BLaER1 (cell line): ENCODE data around the gene PRSS50.

Source experiments
- H3K27ac ChIP-seq: shearing (Covaris generic); formaldehyde crosslinking; 2 replicates; pipeline ENCODE4 v1.8.1; 2022
- H3K27me3 ChIP-seq: shearing (Covaris generic); formaldehyde crosslinking; 2 replicates; pipeline ENCODE4 v1.8.1; 2022
- H3K36me3 ChIP-seq: shearing (Covaris generic); formaldehyde crosslinking; 2 replicates; pipeline ENCODE4 v1.8.1; 2022
- H3K4me1 ChIP-seq: shearing (Covaris generic); formaldehyde crosslinking; 2 replicates; pipeline ENCODE4 v1.8.1; 2022
- H3K4me2 ChIP-seq: shearing (Covaris generic); formaldehyde crosslinking; 2 replicates; pipeline ENCODE4 v1.8.1; 2022
- H3K4me3 ChIP-seq: shearing (Covaris generic); formaldehyde crosslinking; 2 replicates; pipeline ENCODE4 v1.8.1; 2022
- H3K9ac ChIP-seq: shearing (Covaris generic); formaldehyde crosslinking; 2 replicates; pipeline ENCODE4 v1.8.1; 2022
- H3K9me3 ChIP-seq: shearing (Covaris generic); formaldehyde crosslinking; 2 replicates; pipeline ENCODE4 v1.8.1; 2022
- H4K20me1 ChIP-seq: shearing (Covaris generic); formaldehyde crosslinking; 2 replicates; pipeline ENCODE4 v1.8.1; 2022
- Cebpa-rat ChIP-seq: shearing (Covaris generic); IDR thresholded peaks from 2 replicates; pipeline ENCODE4 v1.8.1; 2022

The PRSS50 gene

DNA sequence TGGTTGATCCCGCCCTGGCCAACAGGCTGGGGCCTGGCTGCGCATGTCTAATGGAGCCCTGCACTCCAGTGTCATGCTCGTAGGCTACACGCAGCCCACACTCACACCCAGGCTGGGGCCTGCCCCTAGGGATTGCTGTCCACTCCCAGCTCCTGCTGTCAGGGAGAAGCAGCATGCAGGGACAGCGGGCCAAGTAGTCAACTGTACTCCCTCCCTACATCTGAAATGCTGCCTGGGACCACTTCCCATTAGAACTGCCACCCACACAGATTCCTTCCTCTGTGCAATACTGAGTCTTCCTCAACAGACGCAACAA, 40.3 kb downstream of the PRSS50 start:
- Histone ChIP-seq H3K27ac (no peak overlapping the region), H3K4me3 (no peak overlapping the region), H3K9ac (no peak overlapping the region), H3K27me3 (no peaks in the 10 kb centered on the region), H3K4me2 (no peak overlapping the region), H4K20me1 (no peaks in the 10 kb centered on the region), H3K9me3 (no peaks in the 10 kb centered on the region), H3K4me1 (peaks cover 19% of the 10 kb centered on the region), H3K36me3 (no peaks in the 10 kb centered on the region)
- TF ChIP-seq Cebpa-rat: no peak

DNA sequence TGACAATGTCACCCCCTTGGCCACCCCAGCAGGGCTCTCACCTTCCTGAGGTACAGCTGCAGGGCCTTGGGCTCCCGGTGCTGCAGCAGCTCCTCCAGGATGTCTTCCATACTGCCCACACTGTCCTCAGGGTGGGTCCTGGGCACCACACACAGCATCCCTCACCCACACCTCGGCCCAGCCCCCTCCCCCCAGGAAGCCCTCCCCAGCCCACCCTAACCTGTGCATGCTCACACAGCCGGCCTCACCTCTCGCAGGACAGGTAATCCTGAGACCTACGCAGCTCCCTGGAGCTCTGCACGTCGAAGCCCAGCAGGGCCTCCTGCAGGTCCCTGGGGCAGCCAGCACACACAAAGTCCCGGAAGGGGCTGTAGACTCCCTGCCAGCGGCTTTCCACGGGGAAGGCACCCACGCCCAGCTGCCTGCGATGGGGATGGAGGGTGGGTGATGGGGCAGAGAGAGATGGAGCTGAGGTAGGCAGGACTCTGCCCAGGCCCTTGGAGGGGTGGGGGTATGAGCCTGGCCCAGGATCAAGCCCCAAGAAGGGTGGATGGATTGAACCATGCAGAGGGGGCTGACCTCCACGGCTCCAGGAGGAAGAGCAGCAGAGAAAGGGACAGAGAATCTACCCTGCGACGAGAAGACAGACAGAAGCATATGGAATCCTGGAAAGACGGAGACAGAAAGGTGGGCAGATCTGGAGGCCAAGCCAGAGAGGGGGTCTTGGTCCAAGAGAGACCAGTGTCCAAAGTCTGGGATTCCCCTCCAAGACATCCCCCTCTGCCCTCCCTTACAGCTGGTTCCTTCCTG, 40.9 kb downstream of the PRSS50 start:
- no peak for TF ChIP-seq Cebpa-rat
- no peak overlapping the region for H3K27ac ChIP-seq
- H3K9ac ChIP-seq: no peak overlapping the region
- H3K4me3 ChIP-seq: no peak overlapping the region
- H4K20me1 ChIP-seq: no peaks in the 10 kb centered on the region
- no peaks in the 10 kb centered on the region for H3K9me3 ChIP-seq
- no peak overlapping the region for H3K4me2 ChIP-seq
- H3K4me1 ChIP-seq: peaks cover 14% of the 10 kb centered on the region
- H3K27me3 ChIP-seq: no peaks in the 10 kb centered on the region
- H3K36me3 ChIP-seq: no peaks in the 10 kb centered on the region

DNA sequence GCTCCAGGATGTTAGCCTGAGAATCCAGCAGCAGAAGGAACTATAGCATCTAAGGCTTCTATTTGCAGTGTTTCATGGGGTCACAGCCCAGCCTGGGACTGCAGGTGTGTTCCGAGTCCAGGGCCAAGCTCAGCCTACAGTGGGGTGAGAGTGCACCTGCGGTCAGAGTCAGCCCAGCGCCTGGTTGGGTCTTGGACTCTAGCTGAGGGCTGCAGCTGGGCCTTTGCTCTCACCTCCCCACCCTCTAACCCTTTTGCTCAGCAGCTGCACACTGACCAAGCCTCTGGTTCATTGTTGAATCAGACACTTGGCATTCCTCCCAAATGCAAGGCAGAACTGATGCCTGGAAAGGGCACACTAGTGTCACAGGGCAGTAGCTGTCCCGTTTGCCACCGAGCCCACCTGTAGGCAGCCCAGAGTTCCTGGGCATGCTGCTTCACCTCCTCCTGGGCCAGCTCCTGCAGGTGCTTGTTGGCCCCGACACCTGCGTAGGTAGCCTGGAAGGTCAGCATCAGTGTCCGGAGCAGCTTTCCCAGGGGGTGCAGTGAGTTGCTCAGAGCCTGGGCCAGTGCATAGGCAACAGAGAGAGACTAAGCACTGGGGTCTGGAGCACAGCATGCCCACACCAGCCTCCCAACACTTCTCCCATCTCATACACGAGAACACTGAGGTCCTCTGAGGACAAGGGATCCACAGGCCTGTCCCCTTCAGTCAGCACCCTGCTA, 41.7 kb downstream of the PRSS50 start:
- H3K4me2 ChIP-seq: no peak overlapping the region
- H3K27ac ChIP-seq: no peak overlapping the region
- no peaks in the 10 kb centered on the region for H3K36me3 ChIP-seq
- peaks cover 13% of the 10 kb centered on the region for H3K4me1 ChIP-seq
- no peaks in the 10 kb centered on the region for H3K9me3 ChIP-seq
- no peaks in the 10 kb centered on the region for H3K27me3 ChIP-seq
- H4K20me1 ChIP-seq: no peaks in the 10 kb centered on the region
- H3K4me3 ChIP-seq: no peak overlapping the region
- no peak overlapping the region for H3K9ac ChIP-seq
- no peak for TF ChIP-seq Cebpa-rat

DNA sequence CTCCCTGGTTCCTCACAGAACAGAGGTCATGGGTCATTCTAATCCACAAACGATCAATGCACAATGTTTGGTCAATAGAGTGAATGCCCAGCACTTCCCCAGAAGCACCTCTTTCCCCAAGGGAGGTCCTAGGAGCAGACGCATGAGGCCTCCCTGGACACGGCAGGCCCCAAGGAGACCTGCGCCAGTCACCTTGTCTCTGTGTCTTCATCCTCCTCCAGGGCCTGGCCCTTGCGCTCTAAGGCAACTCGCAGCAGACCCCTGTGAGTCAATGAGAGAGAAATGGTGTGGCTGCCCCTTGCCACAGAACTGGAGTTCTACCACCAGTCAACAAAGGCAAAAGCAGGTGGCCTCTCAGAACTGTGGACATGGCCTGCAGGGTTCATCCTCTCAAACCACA, 42.2 kb downstream of the PRSS50 start:
- Histone ChIP-seq H3K9ac (no peak overlapping the region), H3K36me3 (no peaks in the 10 kb centered on the region), H3K27ac (no peak overlapping the region), H4K20me1 (no peaks in the 10 kb centered on the region), H3K4me1 (peaks cover 19% of the 10 kb centered on the region), H3K27me3 (no peaks in the 10 kb centered on the region), H3K4me2 (no peak overlapping the region), H3K4me3 (no peak overlapping the region), H3K9me3 (no peaks in the 10 kb centered on the region)
- no peak for TF ChIP-seq Cebpa-rat

DNA sequence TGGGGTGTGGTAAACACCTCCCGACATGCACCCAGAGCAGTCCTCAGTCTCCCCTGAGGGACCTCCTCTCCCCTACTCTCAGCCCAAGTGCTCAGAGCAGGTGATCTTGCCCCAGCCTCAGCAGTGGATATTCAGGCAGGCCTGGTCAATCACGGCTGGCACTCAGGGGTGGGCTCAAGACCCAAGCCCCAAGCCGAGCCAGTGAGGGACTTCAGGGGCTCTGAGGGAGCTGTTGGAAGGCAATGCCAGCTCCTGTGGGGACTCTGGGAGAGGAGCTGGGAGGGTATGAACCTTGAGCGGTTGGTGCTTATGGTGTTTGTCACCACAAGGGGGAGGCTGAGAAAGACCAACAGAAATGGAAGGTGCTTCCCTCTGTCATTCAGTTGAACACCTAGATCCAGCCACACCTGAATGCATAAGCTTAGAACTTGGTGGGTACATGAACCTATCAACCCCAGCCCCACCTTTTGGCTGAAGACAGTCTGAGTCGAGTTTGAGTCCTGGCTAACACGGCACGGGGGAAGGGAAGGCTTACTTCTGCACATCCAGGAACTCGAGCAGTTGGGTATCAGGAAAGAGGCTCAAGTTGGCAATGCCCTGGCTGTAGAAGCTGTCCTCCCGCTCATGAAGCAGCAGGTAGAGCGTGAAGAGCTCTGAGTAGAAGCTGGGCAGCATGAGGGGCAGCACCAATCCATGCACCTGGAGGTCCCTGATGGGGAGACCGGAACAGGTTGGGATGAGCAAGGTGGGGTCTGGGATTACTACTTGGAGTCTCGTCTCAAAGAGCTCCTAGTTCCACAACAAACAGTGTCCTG, 43.4 kb downstream of the PRSS50 start:
- Histone ChIP-seq H3K9me3 (no peaks in the 10 kb centered on the region), H3K4me1 (peaks cover 16% of the 10 kb centered on the region), H3K4me2 (no peak overlapping the region), H3K36me3 (no peaks in the 10 kb centered on the region), H3K9ac (no peak overlapping the region), H3K27me3 (no peaks in the 10 kb centered on the region), H3K4me3 (no peak overlapping the region), H3K27ac (no peak overlapping the region), H4K20me1 (no peaks in the 10 kb centered on the region)
- no peak for TF ChIP-seq Cebpa-rat

DNA sequence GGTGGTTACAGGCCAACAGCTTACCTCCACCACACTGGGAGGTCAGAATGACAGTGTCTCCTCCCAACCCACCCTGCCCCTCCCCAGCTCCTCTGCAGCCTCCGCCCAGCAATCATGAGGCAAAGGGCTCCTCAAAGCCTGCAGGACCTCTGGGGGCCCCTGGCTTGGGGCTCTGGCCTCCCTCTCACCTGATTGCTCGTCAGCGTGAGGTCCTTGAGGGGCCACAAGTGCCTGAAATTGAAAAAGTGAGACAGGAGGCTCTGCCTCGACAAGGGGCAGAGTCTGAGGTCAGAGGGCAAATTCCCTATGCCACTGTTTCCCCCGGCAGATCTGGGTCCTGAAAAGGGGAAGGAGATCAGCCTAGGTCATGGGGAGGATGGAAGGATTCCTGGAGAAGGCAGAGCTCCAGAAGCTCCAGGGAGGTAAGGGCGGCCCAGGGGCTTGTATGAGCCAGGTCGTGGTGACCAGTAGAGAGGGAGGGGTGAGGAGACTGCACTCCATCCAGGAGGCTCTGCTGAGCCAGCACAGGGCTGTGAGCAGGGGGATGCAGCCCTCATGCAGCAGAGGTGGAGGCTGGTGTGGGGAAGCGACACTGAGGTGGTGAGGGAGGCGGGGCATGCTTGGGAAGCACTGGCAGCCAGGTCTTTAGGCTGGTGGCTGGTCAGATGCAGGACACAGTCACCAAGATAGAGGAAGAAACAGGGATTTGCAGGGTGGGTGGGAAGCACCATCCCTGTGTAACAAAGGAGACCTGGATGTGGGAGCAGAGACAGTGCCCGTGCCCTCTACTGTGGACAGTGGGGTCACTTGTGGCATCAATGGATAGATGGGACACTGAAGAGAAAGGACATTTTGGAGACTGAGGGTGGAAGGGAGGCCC, 44.3 kb downstream of the PRSS50 start:
- no peak for TF ChIP-seq Cebpa-rat
- H3K4me1 ChIP-seq: peaks cover 11% of the 10 kb centered on the region
- H3K4me2 ChIP-seq: no peak overlapping the region
- H3K36me3 ChIP-seq: no peaks in the 10 kb centered on the region
- H4K20me1 ChIP-seq: no peaks in the 10 kb centered on the region
- no peaks in the 10 kb centered on the region for H3K9me3 ChIP-seq
- no peak overlapping the region for H3K9ac ChIP-seq
- no peaks in the 10 kb centered on the region for H3K27me3 ChIP-seq
- H3K4me3 ChIP-seq: no peak overlapping the region
- H3K27ac ChIP-seq: no peak overlapping the region

DNA sequence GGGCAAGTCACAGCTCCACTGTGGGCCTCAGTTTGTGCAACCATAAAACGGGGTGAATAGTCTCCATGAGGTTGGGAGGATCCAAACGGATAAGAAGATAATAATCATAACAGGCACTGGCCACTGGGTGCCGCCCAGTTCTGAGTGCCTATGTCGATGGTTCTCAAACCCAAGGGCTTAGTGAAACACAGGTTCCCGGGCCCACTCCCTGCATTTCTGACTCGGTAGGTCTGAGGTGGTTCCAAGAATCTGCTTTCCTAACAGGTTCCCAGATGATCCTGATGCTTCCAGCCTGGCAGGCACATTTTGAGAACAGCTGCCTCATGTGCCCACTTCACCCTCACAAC, 45.3 kb downstream of the PRSS50 start:
- no peaks in the 10 kb centered on the region for H4K20me1 ChIP-seq
- no peak overlapping the region for H3K27ac ChIP-seq
- no peak overlapping the region for H3K4me3 ChIP-seq
- no peaks in the 10 kb centered on the region for H3K9me3 ChIP-seq
- H3K36me3 ChIP-seq: no peaks in the 10 kb centered on the region
- no peaks in the 10 kb centered on the region for H3K27me3 ChIP-seq
- H3K4me2 ChIP-seq: no peak overlapping the region
- no peak overlapping the region for H3K9ac ChIP-seq
- H3K4me1 ChIP-seq: peaks cover 11% of the 10 kb centered on the region
- TF ChIP-seq Cebpa-rat: no peak

DNA sequence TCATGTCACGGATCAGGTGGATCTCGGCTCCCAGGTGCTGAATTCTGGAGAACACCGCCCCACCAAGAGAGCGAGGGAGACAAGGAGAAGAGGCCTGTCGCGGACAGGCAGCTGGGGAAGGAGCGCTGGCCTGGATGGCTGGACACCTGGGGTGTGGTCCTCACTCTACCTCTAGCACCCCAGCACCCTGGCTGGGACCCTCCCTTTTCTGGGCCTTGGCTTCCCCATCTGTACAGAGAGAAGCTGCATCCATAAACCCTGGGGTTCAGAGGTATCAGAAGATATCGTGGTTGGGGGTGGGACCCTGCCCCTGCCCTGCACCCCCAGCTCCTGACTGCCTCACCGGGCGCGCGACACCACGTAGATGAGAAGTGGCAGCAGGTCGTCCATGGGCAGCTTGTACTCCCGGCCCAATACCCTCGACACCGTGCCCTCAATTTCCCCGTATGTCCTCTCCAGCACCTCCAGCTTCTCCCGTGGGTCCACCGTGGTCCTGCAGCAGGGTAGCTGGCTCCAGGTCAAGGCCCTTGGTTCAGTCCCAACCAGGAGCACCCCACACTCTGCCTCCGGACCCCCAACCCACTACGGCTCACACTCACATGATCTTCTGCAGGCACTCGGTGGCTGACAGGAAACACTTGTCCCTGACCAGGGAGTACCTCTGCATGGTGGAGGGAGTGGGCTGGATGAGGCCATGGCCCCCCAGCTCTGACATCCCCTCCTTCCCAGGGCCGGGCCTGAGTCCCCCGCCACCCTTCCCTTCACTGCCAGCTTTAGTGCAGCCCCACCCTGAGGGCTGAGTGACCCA, 45.9 kb downstream of the PRSS50 start:
- H4K20me1 ChIP-seq: no peaks in the 10 kb centered on the region
- no peaks in the 10 kb centered on the region for H3K27me3 ChIP-seq

More for the DNA sequence above, 45.9 kb downstream of the PRSS50 start:
- H3K4me1 ChIP-seq: peaks cover 11% of the 10 kb centered on the region
- no peak overlapping the region for H3K4me3 ChIP-seq
- no peaks in the 10 kb centered on the region for H3K36me3 ChIP-seq
- no peak for TF ChIP-seq Cebpa-rat
- no peak overlapping the region for H3K4me2 ChIP-seq
- no peaks in the 10 kb centered on the region for H3K9me3 ChIP-seq
- no peak overlapping the region for H3K9ac ChIP-seq
- H3K27ac ChIP-seq: no peak overlapping the region
